ES-I3 (cell line): ENCODE results near the gene NSMCE4A.

Source experiments
- H3K36me3 ChIP-seq: 2 replicates; pipeline ENCODE4 v1.6.1; 2013; ENCODE audit warnings: mild to moderate bottlenecking, low read length, control low read depth, moderate library complexity; ENCODE audit not compliant: insufficient read depth
- H3K4me1 ChIP-seq: 2 replicates; pipeline ENCODE4 v1.6.1; 2013; ENCODE audit warnings: mild to moderate bottlenecking, control low read depth, low read length; ENCODE audit not compliant: insufficient read depth
- H3K9ac ChIP-seq: 2 replicates; pipeline ENCODE4 v1.6.1; 2013; ENCODE audit warnings: low read depth, mild to moderate bottlenecking, low read length, moderate library complexity
- H3K9me3 ChIP-seq: 2 replicates; pipeline ENCODE4 v1.6.1; 2013; ENCODE audit warnings: mild to moderate bottlenecking, low read length, moderate library complexity; ENCODE audit not compliant: control insufficient read depth, insufficient read depth

The NSMCE4A gene

GRCh38 chr10:121910673-121911420, 64.2 kb downstream of the NSMCE4A start:
- Histone ChIP-seq H3K9ac (no peak overlapping the region), H3K9me3 (no peaks in the 10 kb centered on the region), H3K4me1 (no peaks in the 10 kb centered on the region), H3K36me3 (peaks cover 4% of the 10 kb centered on the region)
